A673 (cell line): ENCODE results near the gene CLEC16A.

ENCODE experiments used
- CTCF ChIP-seq: fragments of 300-800, 200-600 bp; sonication (generic); conservative IDR thresholded peaks from 2 replicates; pipeline ENCODE4 v1.5.1; 2017; ENCODE audit warnings: low read depth, mild to moderate bottlenecking, antibody characterized with exemption, low read length, moderate library complexity, mixed read lengths
- EZH2 ChIP-seq: fragments of 200-600 bp; sonication (generic); IDR thresholded peaks from 2 replicates; pipeline ENCODE4 v1.6.1; 2017; ENCODE audit warnings: borderline replicate concordance, low read depth, mild to moderate bottlenecking, mixed read lengths, antibody characterized with exemption, low read length; ENCODE audit not compliant: poor library complexity, severe bottlenecking

GRCh38 chr16:11229906-11230305 is 285.5 kb downstream of the CLEC16A start:
- TF ChIP-seq CTCF (no peak), EZH2 (no peak)
